ENCODE measurements around the gene KMT5C.
A peak's percentile ranks its signal among the peaks of the same experiment; 100 is the strongest.

KMT5C gene

GRCh38 chr19:55384920-55385723, 45.4 kb downstream of the KMT5C start:
- peak overlapping the region; percentile 94 for H3K27ac ChIP-seq (ENCODE audit: low read depth, low read length)
- H3K4me1 ChIP-seq (ENCODE audit: control insufficient read depth in 1 of 2, insufficient read depth in 2 of 2, low read length in 2 of 2), result peaks cover 36 to 43% of the 10 kb centered on the region in 2 donors
- peaks cover 31 to 33% of the 10 kb centered on the region in 2 donors for H3K36me3 ChIP-seq (ENCODE audit: control insufficient read depth in 1 of 2, insufficient read depth in 2 of 2, low read length in 2 of 2)
- H3K4me3 ChIP-seq (ENCODE audit: low read depth in 1 of 2, low read length in 2 of 2), result peak overlapping the region; percentile 78 to 99
- no peaks in the 10 kb centered on the region for H3K9me3 ChIP-seq (ENCODE audit: control insufficient read depth in 1 of 2, low read length in 2 of 2)
- H3K27me3 ChIP-seq (ENCODE audit: control insufficient read depth in 1 of 2, insufficient read depth in 2 of 2, low read length in 2 of 2), result no peaks in the 10 kb centered on the region
- H3K9ac ChIP-seq (ENCODE audit: low read depth in 1 of 2, low read length in 2 of 2), result peak overlapping the region; percentile 82 to 94

GRCh38 chr19:55385724-55386492, 46.2 kb downstream of the KMT5C start, which contains the start of gene RPL28:
RPL28 (plus strand) TSS chr19:55385932; CDS start chr19:55386358, 426 bp downstream.
- Histone ChIP-seq H3K27me3 (ENCODE audit: control insufficient read depth in 1 of 2, insufficient read depth in 2 of 2, low read length in 2 of 2) (no peaks in the 10 kb centered on the region), H3K4me3 (ENCODE audit: low read depth in 1 of 2, low read length in 2 of 2) (peak within 1 kb of the TSS; percentile 84 to 99), H3K9ac (ENCODE audit: low read depth in 1 of 2, low read length in 2 of 2) (peak within 1 kb of the TSS; percentile 88 to 94), H3K36me3 (ENCODE audit: control insufficient read depth in 1 of 2, insufficient read depth in 2 of 2, low read length in 2 of 2) (peaks cover 31 to 40% of the 10 kb centered on the region in 2 donors), H3K27ac (ENCODE audit: low read depth, low read length) (peak within 1 kb of the TSS; percentile 94), H3K4me1 (ENCODE audit: control insufficient read depth in 1 of 2, insufficient read depth in 2 of 2, low read length in 2 of 2) (peaks cover 39 to 43% of the 10 kb centered on the region in 2 donors), H3K9me3 (ENCODE audit: control insufficient read depth in 1 of 2, low read length in 2 of 2) (no peaks in the 10 kb centered on the region)

- H3K9me3 ChIP-seq (ENCODE audit: control insufficient read depth in 1 of 2, low read length in 2 of 2), result no peaks in the 10 kb centered on the region
- H3K4me3 ChIP-seq (ENCODE audit: low read depth in 1 of 2, low read length in 2 of 2), result peak overlapping the region; percentile 84 to 99
- peaks cover 39 to 43% of the 10 kb centered on the region in 2 donors for H3K4me1 ChIP-seq (ENCODE audit: control insufficient read depth in 1 of 2, insufficient read depth in 2 of 2, low read length in 2 of 2)
- peak overlapping the region; percentile 94 for H3K27ac ChIP-seq (ENCODE audit: low read depth, low read length)
- H3K9ac ChIP-seq (ENCODE audit: low read depth in 1 of 2, low read length in 2 of 2), result peak overlapping the region; percentile 88 to 94
- peaks cover 38 to 46% of the 10 kb centered on the region in 2 donors for H3K36me3 ChIP-seq (ENCODE audit: control insufficient read depth in 1 of 2, insufficient read depth in 2 of 2, low read length in 2 of 2)
- H3K27me3 ChIP-seq (ENCODE audit: control insufficient read depth in 1 of 2, insufficient read depth in 2 of 2, low read length in 2 of 2), result no peaks in the 10 kb centered on the region
These were observed 46.9 kb downstream of the KMT5C start for GRCh38 chr19:55386493-55386971.

- no peaks in the 10 kb centered on the region for H3K9me3 ChIP-seq (ENCODE audit: control insufficient read depth in 1 of 2, low read length in 2 of 2)
- no peaks in the 10 kb centered on the region for H3K27me3 ChIP-seq (ENCODE audit: control insufficient read depth in 1 of 2, insufficient read depth in 2 of 2, low read length in 2 of 2)
- no peak overlapping the region for H3K27ac ChIP-seq (ENCODE audit: low read depth, low read length)
- peak overlapping the region; percentile 88 to 94 for H3K9ac ChIP-seq (ENCODE audit: low read depth in 1 of 2, low read length in 2 of 2)
- peak overlapping the region; percentile 84 to 99 for H3K4me3 ChIP-seq (ENCODE audit: low read depth in 1 of 2, low read length in 2 of 2)
- H3K36me3 ChIP-seq (ENCODE audit: control insufficient read depth in 1 of 2, insufficient read depth in 2 of 2, low read length in 2 of 2), result peaks cover 40 to 46% of the 10 kb centered on the region in 2 donors
- H3K4me1 ChIP-seq (ENCODE audit: control insufficient read depth in 1 of 2, insufficient read depth in 2 of 2, low read length in 2 of 2), result peaks cover 36 to 43% of the 10 kb centered on the region in 2 donors
These were observed 48.2 kb downstream of the KMT5C start for GRCh38 chr19:55387736-55388497.

- Histone ChIP-seq H3K27ac (ENCODE audit: low read depth, low read length) (no peak overlapping the region), H3K9ac (ENCODE audit: low read depth in 1 of 2, low read length in 2 of 2) (no peak overlapping the region), H3K4me1 (ENCODE audit: control insufficient read depth in 1 of 2, insufficient read depth in 2 of 2, low read length in 2 of 2) (peaks cover 30 to 34% of the 10 kb centered on the region in 2 donors)
These were observed 50.0 kb downstream of the KMT5C start for GRCh38 chr19:55389386-55390317.

GRCh38 chr19:55390461-55390880, 50.8 kb downstream of the KMT5C start:
- H3K27me3 ChIP-seq (ENCODE audit: control insufficient read depth in 1 of 2, insufficient read depth in 2 of 2, low read length in 2 of 2), result no peaks in the 10 kb centered on the region
- no peak overlapping the region for H3K27ac ChIP-seq (ENCODE audit: low read depth, low read length)
- no peaks in the 10 kb centered on the region for H3K9me3 ChIP-seq (ENCODE audit: control insufficient read depth in 1 of 2, low read length in 2 of 2)
- H3K4me1 ChIP-seq (ENCODE audit: control insufficient read depth in 1 of 2, insufficient read depth in 2 of 2, low read length in 2 of 2), result peaks cover 29 to 30% of the 10 kb centered on the region in 2 donors
- H3K4me3 ChIP-seq (ENCODE audit: low read depth in 1 of 2, low read length in 2 of 2), result no peak overlapping the region
- peaks cover 40 to 46% of the 10 kb centered on the region in 2 donors for H3K36me3 ChIP-seq (ENCODE audit: control insufficient read depth in 1 of 2, insufficient read depth in 2 of 2, low read length in 2 of 2)
- no peak overlapping the region for H3K9ac ChIP-seq (ENCODE audit: low read depth in 1 of 2, low read length in 2 of 2)

More at GRCh38 chr19:55389386-55390317, 50.0 kb downstream of the KMT5C start:
- H3K9me3 ChIP-seq (ENCODE audit: control insufficient read depth in 1 of 2, low read length in 2 of 2), result no peaks in the 10 kb centered on the region
- H3K36me3 ChIP-seq (ENCODE audit: control insufficient read depth in 1 of 2, insufficient read depth in 2 of 2, low read length in 2 of 2), result peaks cover 40 to 46% of the 10 kb centered on the region in 2 donors
- no peaks in the 10 kb centered on the region for H3K27me3 ChIP-seq (ENCODE audit: control insufficient read depth in 1 of 2, insufficient read depth in 2 of 2, low read length in 2 of 2)
- no peak overlapping the region for H3K4me3 ChIP-seq (ENCODE audit: low read depth in 1 of 2, low read length in 2 of 2)

- Histone ChIP-seq H3K27ac (ENCODE audit: low read depth, low read length) (no peak overlapping the region), H3K36me3 (ENCODE audit: control insufficient read depth in 1 of 2, insufficient read depth in 2 of 2, low read length in 2 of 2) (peaks cover 40 to 46% of the 10 kb centered on the region in 2 donors), H3K4me3 (ENCODE audit: low read depth in 1 of 2, low read length in 2 of 2) (no peak overlapping the region), H3K9me3 (ENCODE audit: control insufficient read depth in 1 of 2, low read length in 2 of 2) (no peaks in the 10 kb centered on the region), H3K4me1 (ENCODE audit: control insufficient read depth in 1 of 2, insufficient read depth in 2 of 2, low read length in 2 of 2) (peaks cover 29 to 30% of the 10 kb centered on the region in 2 donors), H3K27me3 (ENCODE audit: control insufficient read depth in 1 of 2, insufficient read depth in 2 of 2, low read length in 2 of 2) (no peaks in the 10 kb centered on the region), H3K9ac (ENCODE audit: low read depth in 1 of 2, low read length in 2 of 2) (no peak overlapping the region)
These were observed 51.6 kb downstream of the KMT5C start for GRCh38 chr19:55391191-55391670.

- no peak overlapping the region for H3K9ac ChIP-seq (ENCODE audit: low read depth in 1 of 2, low read length in 2 of 2)
- peaks cover 25 to 26% of the 10 kb centered on the region in 2 donors for H3K4me1 ChIP-seq (ENCODE audit: control insufficient read depth in 1 of 2, insufficient read depth in 2 of 2, low read length in 2 of 2)
These were observed 52.3 kb downstream of the KMT5C start for GRCh38 chr19:55391702-55392615.

More at GRCh38 chr19:55391702-55392615, 52.3 kb downstream of the KMT5C start:
- H3K9me3 ChIP-seq (ENCODE audit: control insufficient read depth in 1 of 2, low read length in 2 of 2), result no peaks in the 10 kb centered on the region
- no peaks in the 10 kb centered on the region for H3K27me3 ChIP-seq (ENCODE audit: control insufficient read depth in 1 of 2, insufficient read depth in 2 of 2, low read length in 2 of 2)
- no peak overlapping the region for H3K4me3 ChIP-seq (ENCODE audit: low read depth in 1 of 2, low read length in 2 of 2)
- peaks cover 39 to 45% of the 10 kb centered on the region in 2 donors for H3K36me3 ChIP-seq (ENCODE audit: control insufficient read depth in 1 of 2, insufficient read depth in 2 of 2, low read length in 2 of 2)
- H3K27ac ChIP-seq (ENCODE audit: low read depth, low read length), result no peak overlapping the region

Data from duodenal mucosa (tissue), 2 donors.